GM19324 (cell line): ENCODE data around the gene ZNF618.

ENCODE experiments used
- ATAC-seq: cut with Tn5 transposase; IDR thresholded peaks from one replicate; pipeline ENCODE4 v1.9.1; 2021; ENCODE audit warnings: mild to moderate bottlenecking, moderate library complexity; ENCODE audit not compliant: unreplicated experiment, low FRiP score

ZNF618 gene

GRCh38 chr9:114014044-114014443 is 137.9 kb downstream of the ZNF618 start:
- ATAC-seq = no peak

- no peak for ATAC-seq
These were observed 139.5 kb downstream of the ZNF618 start for GRCh38 chr9:114015607-114016006.

DNA sequence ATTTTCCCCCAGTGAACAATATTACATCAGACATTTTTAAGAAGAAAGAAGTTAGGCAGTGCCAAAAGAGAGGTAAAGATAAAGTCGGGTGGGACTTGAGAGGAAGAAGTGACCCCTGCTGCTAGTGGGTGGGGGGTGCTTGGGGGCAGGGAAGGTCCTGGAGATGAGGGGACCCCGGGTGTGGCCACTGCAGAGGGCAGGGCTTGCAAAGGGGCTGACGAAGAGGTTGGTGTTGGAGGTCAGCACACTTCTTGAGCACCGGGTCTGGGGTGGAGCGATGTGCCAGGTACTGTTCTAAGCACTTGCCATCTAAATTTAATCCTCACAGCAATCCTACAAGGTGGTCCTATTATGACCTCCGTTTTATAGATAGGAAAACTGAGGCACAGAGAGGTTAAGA is 140.0 kb downstream of the ZNF618 start:
- no peak for ATAC-seq

DNA sequence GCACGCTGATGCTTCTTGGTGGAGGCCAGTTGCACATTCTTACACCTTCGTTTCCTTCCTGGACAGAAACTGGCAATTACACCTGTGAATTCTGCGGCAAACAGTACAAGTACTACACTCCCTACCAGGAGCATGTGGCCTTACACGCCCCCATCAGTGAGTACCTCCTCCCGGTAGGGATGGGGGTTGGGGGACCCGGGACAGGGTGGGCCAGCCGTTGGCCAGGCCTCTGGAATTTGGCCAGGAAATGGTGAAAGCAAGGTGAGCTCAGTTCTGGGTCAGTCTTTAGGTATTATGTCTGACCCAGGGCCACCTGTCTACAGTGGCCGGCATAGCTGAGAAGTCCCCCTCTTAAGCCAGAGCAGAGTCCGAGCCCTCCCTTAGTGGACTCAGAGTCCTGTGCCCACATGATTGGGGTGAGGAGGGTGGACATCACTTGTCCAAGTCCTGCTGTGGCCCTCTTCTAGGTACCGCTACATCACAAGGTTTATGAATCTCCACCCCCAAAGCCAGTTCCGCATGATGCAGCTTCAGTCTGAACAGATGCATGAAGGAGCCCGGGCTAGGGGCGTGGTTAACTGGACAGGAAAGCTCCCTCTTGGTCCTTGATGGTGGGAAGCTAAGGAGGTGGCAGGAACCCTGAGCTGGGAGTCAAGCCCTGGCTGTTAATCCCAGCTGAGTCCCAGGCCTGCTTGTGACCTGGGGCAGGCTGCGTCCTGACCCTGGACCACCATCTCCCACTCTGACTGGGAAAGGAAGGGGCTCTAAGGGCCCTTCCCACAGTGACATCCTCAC is 140.7 kb downstream of the ZNF618 start:
- no peak for ATAC-seq

DNA sequence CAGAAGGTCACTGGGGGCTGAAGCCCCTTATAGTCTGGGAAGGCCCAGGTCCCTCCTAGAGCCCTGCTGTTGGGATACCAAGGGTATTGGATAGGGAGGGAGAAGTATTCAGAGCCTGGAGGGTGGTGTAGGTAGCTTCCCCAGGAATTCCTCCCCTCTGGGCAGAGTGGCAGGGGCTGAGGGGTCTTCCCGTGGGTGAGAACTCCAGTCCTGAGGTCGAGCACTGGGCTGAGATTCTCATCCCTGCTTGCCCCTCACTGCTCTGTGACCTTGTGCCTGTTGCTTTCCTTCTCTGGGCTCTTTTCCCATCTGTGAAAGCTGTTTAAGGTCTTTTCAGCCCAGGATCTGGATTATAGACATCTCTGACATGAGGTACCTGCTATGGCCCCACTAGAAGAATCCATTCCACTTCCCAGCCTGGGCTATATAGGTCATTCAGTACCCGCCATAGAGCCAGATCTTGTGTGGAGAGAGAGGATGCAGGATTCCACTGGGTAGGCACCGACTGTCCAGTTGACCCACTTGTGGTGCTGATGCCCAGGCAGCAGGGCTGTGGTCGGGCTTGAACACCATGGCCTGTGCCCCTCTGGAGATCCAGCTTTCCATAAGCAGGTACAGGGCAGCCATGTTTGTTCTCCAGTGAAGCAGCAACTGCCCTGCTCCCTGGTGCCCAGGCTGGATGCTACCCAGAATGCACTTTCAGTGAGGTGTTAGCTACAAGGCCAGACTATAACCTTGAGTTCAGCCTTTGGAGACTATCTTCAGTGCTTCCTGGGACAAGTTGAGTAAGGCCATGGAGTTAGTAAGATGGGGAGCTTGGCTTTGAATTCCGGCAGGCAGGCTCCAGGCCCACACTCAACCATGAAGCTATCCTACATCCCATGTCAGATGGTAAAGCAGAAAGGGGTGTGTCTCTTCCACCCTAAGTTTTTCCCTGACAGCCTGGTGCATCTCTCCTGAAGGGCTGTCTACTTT is 141.9 kb downstream of the ZNF618 start:
- no peak for ATAC-seq

- no peak for ATAC-seq
These were observed 145.5 kb downstream of the ZNF618 start for GRCh38 chr9:114021578-114021977.

- ATAC-seq = no peak
These were observed 147.9 kb downstream of the ZNF618 start for GRCh38 chr9:114023961-114024360.

GRCh38 chr9:114025196-114025753 is 149.2 kb downstream of the ZNF618 start:
- no peak for ATAC-seq

GRCh38 chr9:114025760-114026159 is 149.7 kb downstream of the ZNF618 start:
- ATAC-seq = no peak

- ATAC-seq = no peak
These were observed 150.2 kb downstream of the ZNF618 start for GRCh38 chr9:114026335-114026734.

DNA sequence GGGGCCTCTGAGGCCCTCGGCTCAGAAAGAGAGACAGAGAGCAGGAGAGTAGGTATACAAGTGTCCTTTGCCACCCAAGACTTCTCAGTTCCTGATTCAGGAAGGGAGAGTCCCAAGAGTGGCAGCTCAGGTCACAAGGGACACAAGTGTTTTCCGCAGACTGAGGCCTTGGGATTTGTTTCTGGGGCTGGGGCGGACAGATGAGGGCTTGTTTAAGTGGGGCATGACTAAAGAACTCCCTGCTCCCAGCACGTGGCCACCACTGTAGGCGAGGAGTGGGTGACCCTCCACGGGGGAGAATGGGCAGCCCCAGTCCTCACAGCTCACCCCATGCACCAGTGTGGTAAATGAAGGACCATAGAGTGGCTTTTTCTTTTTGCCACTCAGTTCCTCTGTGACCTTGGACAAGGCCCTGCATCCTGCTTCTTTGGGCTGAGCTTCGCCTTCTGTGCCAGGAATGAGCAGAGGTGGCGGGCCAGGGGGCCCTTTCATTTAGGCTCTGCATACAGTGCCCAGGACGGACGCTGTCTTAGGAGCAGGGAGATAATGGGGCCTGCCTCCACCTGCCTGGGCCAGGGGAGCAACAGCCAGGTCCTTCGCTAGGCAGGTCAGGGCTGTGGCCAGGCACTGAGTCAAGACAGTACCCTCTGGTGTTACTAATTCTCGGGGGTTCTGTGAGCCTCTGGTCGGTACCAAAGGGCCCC is 151.2 kb downstream of the ZNF618 start:
- no peak for ATAC-seq

- no peak for ATAC-seq
These were observed 151.9 kb downstream of the ZNF618 start for GRCh38 chr9:114027863-114028465.

GRCh38 chr9:114028646-114029045 is 152.5 kb downstream of the ZNF618 start:
- no peak for ATAC-seq

DNA sequence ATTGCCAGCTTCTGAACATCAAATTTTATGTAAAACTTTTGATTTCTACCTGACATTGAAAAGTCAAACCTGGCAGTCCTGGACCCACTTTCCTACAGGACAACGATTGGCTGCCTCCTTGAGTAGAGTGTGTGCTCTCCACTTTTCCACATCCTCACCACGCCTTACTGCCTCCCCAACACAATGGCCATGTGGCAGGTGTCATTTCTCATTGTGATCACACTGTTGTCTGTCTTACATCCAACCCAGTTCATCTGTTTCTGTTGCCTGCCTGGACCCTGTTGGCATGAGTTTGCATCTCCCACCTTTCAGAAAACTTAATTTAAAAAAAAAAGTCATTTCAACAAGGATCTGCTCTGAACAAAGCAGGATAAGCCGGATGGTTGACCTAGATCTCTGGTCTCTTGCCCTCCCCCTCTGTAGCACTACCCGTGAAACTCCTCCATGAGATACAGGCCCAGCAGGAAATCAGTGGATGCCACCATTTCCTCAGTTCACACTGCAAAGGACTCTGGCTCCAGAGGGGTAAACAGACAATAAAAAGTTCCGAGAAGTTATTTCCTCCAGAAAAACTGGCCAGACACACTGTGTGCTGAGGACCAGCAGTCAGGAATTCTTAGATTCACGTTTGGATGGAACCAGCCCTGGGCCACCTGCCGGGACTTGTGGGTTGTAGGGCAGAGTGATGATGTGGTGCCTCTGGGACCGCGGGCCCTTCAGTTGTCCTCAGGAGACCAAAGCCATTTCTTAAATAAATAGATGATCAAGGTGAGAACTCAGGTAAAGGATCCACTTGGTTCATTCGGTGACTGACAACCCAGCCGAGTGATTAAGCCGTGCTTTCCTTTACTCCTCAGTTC is 153.4 kb downstream of the ZNF618 start:
- ATAC-seq = no peak

GRCh38 chr9:114030364-114030763 is 154.3 kb downstream of the ZNF618 start:
- no peak for ATAC-seq

- ATAC-seq = no peak
These were observed 155.0 kb downstream of the ZNF618 start for GRCh38 chr9:114031037-114031630.

GRCh38 chr9:114031948-114032840 is 156.1 kb downstream of the ZNF618 start:
- ATAC-seq = no peak
